ENCODE measurements around the gene ING3.

Gene ING3

DNA sequence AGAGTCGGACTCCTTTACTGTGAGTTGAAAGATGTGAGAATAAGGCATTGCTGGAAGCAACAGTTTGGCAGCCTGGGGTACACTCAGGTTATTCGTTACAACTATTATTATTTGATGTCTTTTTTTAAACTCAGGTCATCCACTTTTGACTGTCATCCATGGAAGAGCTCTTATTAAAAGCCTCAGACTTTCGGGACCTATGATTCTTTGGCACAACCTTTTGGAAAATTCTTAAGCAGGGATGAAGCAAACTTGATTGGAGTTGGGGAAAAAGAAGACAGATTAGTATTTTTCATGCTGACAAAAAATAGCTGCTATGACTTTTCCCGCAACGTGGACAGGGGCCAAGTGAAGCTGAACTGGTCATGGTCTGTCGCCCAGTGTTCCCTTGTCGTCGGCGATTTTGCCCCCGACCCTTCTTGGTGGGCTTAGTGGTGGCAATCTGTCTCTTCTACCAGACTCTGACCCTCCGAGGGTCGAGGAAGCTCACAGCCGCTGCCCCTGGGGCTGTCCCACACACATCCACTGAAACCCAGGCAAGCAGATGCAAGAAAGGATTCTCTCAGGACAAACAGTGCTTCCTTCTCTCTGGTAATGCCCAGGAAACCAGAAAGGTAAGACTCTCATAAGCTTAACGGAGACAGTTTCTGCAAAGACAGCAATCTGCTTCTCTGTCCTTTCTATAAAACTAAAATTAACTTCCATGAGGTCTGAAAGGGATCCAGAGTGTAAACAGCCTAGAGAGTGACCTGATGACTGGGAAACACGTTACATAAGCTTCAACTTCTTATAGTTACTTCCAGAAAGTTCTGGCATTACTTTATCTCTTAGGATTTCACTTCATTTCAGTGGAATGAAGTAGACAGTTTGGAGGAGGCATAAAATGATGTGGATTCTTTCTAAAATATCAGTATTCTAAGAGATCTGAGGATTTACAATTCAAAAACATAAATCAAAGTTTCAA, 39.0 kb downstream of the ING3 start:
- DNase-seq: no peak

DNA sequence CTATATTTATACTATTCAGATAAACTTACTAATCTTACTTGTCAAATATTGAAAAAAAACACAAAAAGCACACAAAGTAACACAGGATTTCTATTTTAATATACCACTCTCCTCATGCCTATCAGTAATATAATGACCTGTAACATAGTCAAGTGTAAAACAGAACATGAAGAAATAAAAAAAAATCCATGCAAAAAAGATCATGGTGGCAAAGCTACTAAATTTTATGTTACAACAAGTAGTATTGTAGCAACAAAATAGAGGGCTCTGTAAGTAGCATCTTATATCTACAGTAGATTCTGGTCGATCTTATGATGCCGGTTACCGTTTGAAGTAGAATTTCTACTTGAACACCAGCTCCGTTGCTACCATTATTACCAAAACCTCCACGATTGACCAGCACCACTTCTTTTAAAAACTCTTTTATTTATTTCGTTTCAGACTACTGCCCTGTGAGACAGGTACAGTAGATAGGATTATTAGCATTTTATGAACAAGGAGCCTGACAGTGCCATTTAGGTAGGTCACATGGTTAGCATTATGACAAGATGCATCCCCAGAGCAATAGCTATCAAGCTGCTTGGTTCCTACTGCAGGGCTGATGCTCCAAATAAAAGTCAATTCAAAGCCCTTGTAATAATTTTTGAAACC, 40.0 kb downstream of the ING3 start:
- DNase-seq: no peak

- DNase-seq: no peak
Observed at GRCh38 chr7:120991161-120991560, 40.6 kb downstream of the ING3 start.

GRCh38 chr7:120991581-120991980, 41.0 kb downstream of the ING3 start:
- DNase-seq: peak; percentile 85

DNA sequence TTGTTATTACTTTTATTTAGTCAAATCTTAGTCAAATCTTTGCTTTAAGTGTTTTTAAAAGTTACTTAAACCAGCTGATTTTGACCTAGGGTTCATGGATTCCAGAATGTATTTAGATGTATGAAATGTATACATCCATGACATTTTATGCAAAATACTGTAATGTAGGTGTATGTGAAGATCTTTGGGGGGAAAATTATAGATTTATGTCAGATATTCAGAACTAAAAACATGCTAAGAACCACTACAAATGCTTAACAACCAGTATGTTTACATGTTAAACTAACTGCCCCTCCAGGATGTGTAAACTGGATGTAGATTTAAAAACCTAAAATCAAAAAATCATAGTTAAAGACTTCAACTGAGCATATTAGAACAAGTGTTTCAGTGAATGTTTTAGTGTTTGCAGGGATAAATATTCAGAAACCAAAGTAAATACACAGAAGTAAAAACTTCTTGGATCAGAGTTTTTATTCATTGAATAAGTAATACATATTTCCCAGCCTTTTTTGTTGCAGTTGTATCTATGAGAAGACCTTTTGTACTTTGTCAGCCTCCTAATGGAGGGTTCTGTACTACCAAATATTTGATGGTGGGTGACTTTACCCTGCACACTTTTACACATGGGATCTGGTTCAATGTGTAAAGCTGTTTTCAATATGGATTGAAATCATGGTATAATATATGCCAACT, 41.8 kb downstream of the ING3 start:
- no peak for DNase-seq

- DNase-seq: peak; percentile 37
Observed at GRCh38 chr7:120992965-120993494, 42.5 kb downstream of the ING3 start.

DNA sequence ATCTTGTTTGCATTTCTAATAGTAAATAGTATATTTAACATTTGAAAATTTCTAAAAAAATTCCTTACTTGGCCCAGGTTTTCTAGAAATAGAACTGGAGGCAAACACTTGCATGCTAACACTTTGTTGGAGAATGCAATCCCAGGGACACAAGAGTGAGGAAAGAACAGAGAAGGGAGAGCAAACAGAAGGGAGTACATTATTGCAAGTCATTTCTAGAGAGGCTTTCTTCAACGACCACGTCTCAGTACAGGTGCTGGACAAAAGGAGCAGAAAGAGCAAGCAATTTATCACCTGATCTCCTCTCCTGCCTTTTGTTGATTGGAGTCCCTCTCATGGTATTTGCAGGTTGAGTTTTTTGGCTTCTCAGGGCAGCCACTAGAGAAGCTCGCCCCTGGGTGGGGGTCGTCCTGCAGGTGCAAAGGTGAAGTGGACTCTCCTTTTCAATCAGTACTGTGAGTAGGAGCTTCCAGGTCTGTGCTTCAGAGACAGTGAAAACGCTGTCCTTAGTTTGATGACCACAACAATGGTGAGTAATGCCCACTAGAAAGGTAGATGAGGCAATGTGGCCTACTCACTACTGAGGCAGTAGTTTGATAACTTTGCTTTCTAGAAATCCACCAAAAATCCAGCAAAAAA, 43.1 kb downstream of the ING3 start:
- DNase-seq: peak; percentile 49

GRCh38 chr7:120994512-120995410, 44.2 kb downstream of the ING3 start:
- DNase-seq: no peak

GRCh38 chr7:120995654-120996053, 45.1 kb downstream of the ING3 start:
- no peak for DNase-seq

- peak; percentile 96 for DNase-seq
Observed at GRCh38 chr7:120996333-120996987, 45.9 kb downstream of the ING3 start.

DNA sequence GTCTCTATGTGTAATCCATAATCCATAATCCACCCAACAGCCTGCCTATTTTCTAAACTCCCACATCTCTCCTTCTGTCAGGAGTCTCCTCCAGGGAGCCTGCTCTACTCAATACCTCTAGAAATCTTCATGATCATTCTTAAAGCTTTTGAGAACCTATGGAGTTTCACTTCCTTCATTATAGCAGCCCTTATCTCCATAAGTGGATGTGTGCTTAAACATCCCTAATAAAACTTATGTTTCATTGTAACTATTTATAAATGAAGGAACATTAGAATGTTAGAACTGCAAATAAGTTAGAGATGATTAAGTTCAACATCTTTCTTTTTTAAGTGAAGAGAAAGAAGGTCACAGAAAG, 46.4 kb downstream of the ING3 start:
- no peak for DNase-seq

GRCh38 chr7:120997882-120998474, 47.4 kb downstream of the ING3 start:
- no peak for DNase-seq

GRCh38 chr7:120998520-120998919, 47.9 kb downstream of the ING3 start:
- DNase-seq: no peak

DNA sequence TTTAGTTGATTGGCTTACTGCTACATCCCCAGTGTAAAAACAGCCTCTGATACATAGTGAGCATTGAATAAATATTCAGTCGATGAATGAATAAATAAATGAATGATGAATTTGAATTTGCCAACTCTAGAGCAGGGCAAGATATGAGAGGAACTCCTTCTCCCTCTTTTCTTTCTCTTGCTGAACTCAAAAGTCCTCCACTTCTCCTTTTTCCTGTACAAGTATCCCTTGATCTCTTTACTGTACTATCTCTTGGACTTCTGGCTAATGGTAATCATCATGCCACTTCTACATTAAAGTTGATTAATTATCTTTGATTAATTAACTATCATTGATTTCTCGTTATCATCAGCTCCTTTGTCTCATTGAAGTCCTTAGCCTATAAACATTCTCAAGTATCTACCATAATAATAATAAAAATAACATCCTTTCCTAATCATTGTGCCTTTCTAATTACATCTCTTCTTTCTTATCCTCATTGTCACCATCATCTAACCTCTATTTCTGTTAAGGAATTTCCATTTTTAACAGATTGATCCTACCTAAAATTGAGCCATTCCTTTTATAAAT, 48.5 kb downstream of the ING3 start:
- DNase-seq: no peak

DNA sequence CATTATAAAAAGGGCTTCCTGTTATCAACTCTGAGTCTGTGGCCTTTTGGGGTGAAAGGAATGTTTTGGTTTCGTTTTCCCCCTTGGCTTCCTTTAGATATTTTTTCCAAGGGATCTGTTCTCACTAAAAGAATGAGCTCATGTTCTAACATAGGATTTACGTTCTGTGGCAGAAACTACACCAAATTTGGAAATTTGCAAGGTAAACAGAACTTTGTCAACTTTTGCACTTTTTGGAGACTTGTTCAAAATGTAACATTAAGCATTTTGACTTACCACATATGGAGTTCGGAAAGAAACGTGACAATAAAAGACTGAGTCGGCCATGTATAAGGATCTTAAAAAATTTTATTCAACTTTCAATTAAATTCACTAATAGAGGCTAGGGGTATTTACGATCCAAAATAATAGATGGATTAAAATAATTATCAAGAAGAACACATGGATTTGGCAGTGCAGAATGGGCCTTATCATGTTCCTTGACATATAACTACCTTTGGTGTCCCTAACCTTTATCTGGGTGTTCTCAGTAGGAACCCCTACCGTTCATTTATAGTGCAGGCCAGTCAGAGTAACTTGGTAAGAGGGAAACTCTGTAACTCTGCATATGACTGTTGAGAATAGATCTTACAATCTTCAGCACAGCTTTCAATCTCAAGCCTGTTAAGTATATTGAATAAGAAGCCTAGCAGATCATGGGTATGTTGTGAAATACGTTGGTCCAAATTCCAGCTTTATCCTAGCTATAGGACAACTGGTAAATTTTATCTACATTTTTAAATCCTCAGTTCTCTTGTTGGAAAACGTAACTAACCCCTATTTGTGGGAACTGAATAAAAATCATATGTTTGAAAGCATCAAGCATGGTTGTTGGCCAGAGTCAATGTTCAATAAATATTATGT, 49.8 kb downstream of the ING3 start:
- peak; percentile 69 for DNase-seq

DNA sequence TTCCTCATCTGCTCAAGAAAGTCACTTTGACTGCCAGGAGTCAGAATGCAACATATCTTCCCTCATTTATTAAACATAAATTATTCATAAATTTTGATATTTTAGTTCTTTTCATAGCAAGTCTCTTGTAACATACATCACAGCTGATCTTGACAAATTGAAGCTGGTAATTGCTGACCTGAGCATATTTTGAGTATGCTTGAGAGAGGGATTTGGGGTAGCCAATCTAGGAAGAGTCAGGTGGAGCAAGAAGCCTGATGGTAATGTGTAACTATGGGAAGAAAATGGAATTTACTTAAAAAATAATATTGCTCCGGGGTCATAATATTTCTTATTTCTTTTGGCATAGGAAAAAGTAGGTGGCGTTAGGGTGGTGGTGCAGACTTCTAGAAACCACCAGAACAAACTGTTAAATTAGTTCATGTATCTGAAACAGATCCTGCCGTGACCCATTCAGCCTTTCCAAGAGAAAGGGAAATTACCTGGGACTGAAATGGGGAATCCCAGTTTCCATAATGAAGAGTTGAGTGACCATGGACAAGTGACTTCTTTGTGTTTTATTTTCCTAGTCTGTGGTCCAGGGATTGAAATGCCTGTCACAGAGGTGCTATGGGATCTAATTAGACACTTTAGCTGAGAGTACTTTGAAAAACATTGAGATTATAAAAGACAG, 50.8 kb downstream of the ING3 start:
- no peak for DNase-seq

- DNase-seq: no peak
Observed at GRCh38 chr7:121002048-121002756, 51.6 kb downstream of the ING3 start.

- peak; percentile 71 for DNase-seq
Observed at GRCh38 chr7:121002757-121003200, 52.2 kb downstream of the ING3 start.
